B cell (primary cell): ENCODE measurements around the gene KIF20B. TPM values are rescaled to one million over a fixed set of nuclear protein-coding genes. Genes with fewer than 3 reads are reported as not detected.

ENCODE experiments used
- ATAC-seq: fragments of 200-7000 bp; cut with Tn5 transposase; one replicate; pipeline ENCODE4 v1.10.0; 2021; ENCODE audit warnings: low read depth, mild to moderate bottlenecking, moderate number of reproducible peaks, moderate library complexity
- CTCF ChIA-PET: fragments of 350-600 bp; sonication (Branson Sonifier 250); formaldehyde crosslinking; loops from one replicate; lab custom pipeline; 2021; ENCODE audit warnings: antibody characterized with exemption, inconsistent platforms; lab: Charles Lee
- POLR2A ChIA-PET: fragments of 350-600 bp; sonication (Branson Sonifier 250); formaldehyde crosslinking; loops from one replicate; lab custom pipeline; 2021; ENCODE audit warnings: antibody characterized with exemption; lab: Charles Lee
- DNase-seq: peaks from one replicate; pipeline ENCODE4 v3.0.0; 2013
- H2AFZ ChIP-seq: 2 replicates; pipeline ENCODE4 v1.6.1; 2012; ENCODE audit warnings: mild to moderate bottlenecking, low read depth, low read length; ENCODE audit not compliant: insufficient read depth, poor library complexity, severe bottlenecking
- H3K27ac ChIP-seq, 2 donors: 1 replicate in 1 of 2; 2 replicates in 1 of 2; pipeline ENCODE4 v1.5.1; 2012 to 2013; ENCODE audit warnings: low read length in 2 of 2, mild to moderate bottlenecking in 2 of 2, moderate library complexity in 1 of 2
- H3K27me3 ChIP-seq, 4 experiments: fragments of 200-600 bp in 1 of 4; sonication (generic) in 1 of 4; replicated peaks in 1 of 4; 1 replicate in 2 of 4; 2 replicates in 2 of 4; pipeline versions ENCODE4 v1.6.1 to v1.7.0; 2013 to 2016; ENCODE audit warnings: low read length in 3 of 4, mild to moderate bottlenecking in 2 of 4, mixed read lengths in 1 of 4, moderate library complexity in 1 of 4; ENCODE audit not compliant: insufficient read depth in 4 of 4, control insufficient read depth in 3 of 4; ENCODE audit errors: control extremely low read depth in 1 of 4
- H3K36me3 ChIP-seq, 2 experiments: replicated peaks in 1 of 2; 1 replicate in 1 of 2; 2 replicates in 1 of 2; pipeline versions ENCODE4 v1.6.1 to v1.7.1; 2013; ENCODE audit warnings: low read length in 1 of 2; ENCODE audit not compliant: insufficient read depth in 2 of 2, control insufficient read depth in 1 of 2; ENCODE audit errors: control extremely low read depth in 1 of 2, extremely low read depth in 1 of 2
- H3K4me1 ChIP-seq, 2 donors: fragments of 200-600 bp in 1 of 2; sonication (generic) in 1 of 2; 1 replicate in 1 of 2; 2 replicates in 1 of 2; pipeline versions ENCODE4 v1.5.1 to v1.6.1; 2013 to 2017; ENCODE audit warnings: low read length in 2 of 2; ENCODE audit not compliant: control insufficient read depth in 2 of 2, insufficient read depth in 2 of 2
- H3K4me2 ChIP-seq: replicated peaks from 2 replicates; pipeline ENCODE3; 2012; ENCODE audit warnings: mild to moderate bottlenecking, low read depth, low read length; ENCODE audit not compliant: poor library complexity, severe bottlenecking
- H3K4me3 ChIP-seq, 5 experiments: fragments of 200-600 bp in 1 of 5; sonication (generic) in 1 of 5; 1 replicate in 3 of 5; 2 replicates in 2 of 5; pipeline versions ENCODE4 v1.5.1 to v1.7.0; 2011 to 2016; ENCODE audit warnings: low read length in 4 of 5, mild to moderate bottlenecking in 4 of 5, low read depth in 2 of 5, control low read depth in 1 of 5, moderate library complexity in 1 of 5; ENCODE audit not compliant: insufficient read depth in 1 of 5; ENCODE audit errors: control extremely low read depth in 1 of 5, extremely low read depth in 1 of 5
- H3K79me2 ChIP-seq: fragments of 200-600 bp; sonication (generic); one replicate; pipeline ENCODE4 v1.6.0; 2016; ENCODE audit warnings: low read length; ENCODE audit not compliant: control insufficient read depth, insufficient read depth
- H3K9ac ChIP-seq: fragments of 200-600 bp; sonication (generic); 2 replicates; pipeline ENCODE4 v1.6.1; 2017; ENCODE audit warnings: mild to moderate bottlenecking, low read length, moderate library complexity
- H3K9me3 ChIP-seq, 3 donors: one replicate each; pipeline versions ENCODE4 v1.6.1 to v1.7.1; 2013; ENCODE audit warnings: low read length in 2 of 3; ENCODE audit not compliant: control insufficient read depth in 2 of 3, insufficient read depth in 1 of 3; ENCODE audit errors: control extremely low read depth in 1 of 3
- H4K20me1 ChIP-seq: 2 replicates; pipeline ENCODE4 v1.6.0; 2012; ENCODE audit warnings: mild to moderate bottlenecking, low read length; ENCODE audit not compliant: insufficient read depth, control insufficient read depth, poor library complexity, severe bottlenecking
- H3K27ac Mint-ChIP-seq: one replicate; pipeline ENCODE4 v1.8.0; 2021; ENCODE audit warnings: mixed read lengths
- H3K27me3 Mint-ChIP-seq: one replicate; pipeline ENCODE4 v1.8.0; 2021; ENCODE audit warnings: mixed read lengths
- H3K4me1 Mint-ChIP-seq: one replicate; pipeline ENCODE4 v1.8.0; 2021; ENCODE audit warnings: mixed read lengths
- H3K4me3 Mint-ChIP-seq: one replicate; pipeline ENCODE4 v1.8.0; 2021; ENCODE audit warnings: mixed read lengths
- H3K9me3 Mint-ChIP-seq: one replicate; pipeline ENCODE4 v1.8.0; 2022; ENCODE audit warnings: mixed read lengths; ENCODE audit not compliant: insufficient read depth
- EZH2 ChIP-seq: IDR thresholded peaks from 2 replicates; pipeline ENCODE4 v1.6.1; 2012; ENCODE audit warnings: borderline replicate concordance, low read depth, mild to moderate bottlenecking, moderate library complexity, low read length; ENCODE audit not compliant: insufficient read depth, poor library complexity, severe bottlenecking
- WGBS: methylation state at CpG from one replicate; pipeline ENCODE4 v1.1.5; 2013; ENCODE audit warnings: missing lambda C conversion rate; ENCODE audit not compliant: insufficient coverage; 5-methylcytosine and 5-hydroxymethylcytosine counted together
- intact Hi-C: fragments of 100-400 bp; cut with micrococcal nuclease; formaldehyde crosslinking; loops from one replicate; pipeline ENCODE4 v1.10.0; 2022
- polyA plus RNA-seq: library from polyadenylated mRNA; depleted of rRNA; stranded (reverse); fragments of >200 nt; gene quantifications from 2 replicates; pipeline ENCODE4 v1.2.3, GENCODE V29; 2012
- total RNA-seq, 2 donors: library from RNA; stranded (reverse); fragments of 120-200 nt in 1 of 2; gene quantifications; 1 replicate in 1 of 2; 2 replicates in 1 of 2; pipeline versions ENCODE4 v1.2.3 to v1.2.4, GENCODE V29; 2013 to 2022
- TF ChIP-seq, protein P1 (sequence below): fragments of 200-600 bp; IDR thresholded peaks from one replicate; pipeline ENCODE4 v1.8.0; 2022; ENCODE audit warnings: antibody characterized with exemption, mild to moderate bottlenecking

Gene KIF20B
- total and polyA plus RNA-seq, 2 donors (not counting 1 experiment from before 2014, with no cell fraction given), result 1.6 to 24.6 TPM

DNA sequence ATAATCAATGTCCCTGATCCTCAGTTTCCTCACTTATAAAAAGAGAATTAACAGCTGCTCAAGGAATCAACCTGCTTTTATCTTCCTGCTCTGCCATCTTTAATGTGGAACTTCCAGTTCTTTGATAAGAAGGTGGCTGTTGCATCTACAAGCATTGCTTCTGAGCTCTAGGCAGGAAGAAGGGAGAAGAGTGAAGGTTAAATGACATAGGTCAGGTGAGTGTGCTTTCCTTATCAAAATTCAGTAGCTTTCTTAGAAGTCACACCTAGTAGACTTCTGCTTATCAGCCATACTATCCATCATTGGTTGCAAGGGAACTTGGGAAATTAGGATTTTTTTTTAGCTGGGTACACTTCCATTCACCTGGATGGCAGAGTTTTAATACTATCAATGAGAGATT lies 24.0 kb upstream of the KIF20B start:
- Histone ChIP-seq H3K4me2 (no peak overlapping the region), H3K79me2 (no peaks in the 10 kb centered on the region), H3K4me1 (peaks cover 0 to 8% of the 10 kb centered on the region in 2 donors), H3K9me3 (no peaks in the 10 kb centered on the region), H3K4me3 (no peak overlapping the region), H3K27me3 (no peaks in the 10 kb centered on the region), H3K9ac (no peak overlapping the region), H3K27ac (no peak overlapping the region), H2AFZ (no peak overlapping the region), H3K36me3 (no peaks in the 10 kb centered on the region), H4K20me1 (no peaks in the 10 kb centered on the region)
- Mint-ChIP-seq H3K4me1 (peaks cover 9% of the 10 kb centered on the region), H3K4me3 (no peak overlapping the region), H3K27me3 (peaks cover 5% of the 10 kb centered on the region), H3K27ac (no peak overlapping the region), H3K9me3 (no peaks in the 10 kb centered on the region)
- CTCF ChIA-PET, result no interaction called here
- intact Hi-C loops, result no loop called here
- ATAC-seq (no peak), DNase-seq (no peak)
- POLR2A ChIA-PET, result no interaction called here
- TF ChIP-seq, protein P1, sequence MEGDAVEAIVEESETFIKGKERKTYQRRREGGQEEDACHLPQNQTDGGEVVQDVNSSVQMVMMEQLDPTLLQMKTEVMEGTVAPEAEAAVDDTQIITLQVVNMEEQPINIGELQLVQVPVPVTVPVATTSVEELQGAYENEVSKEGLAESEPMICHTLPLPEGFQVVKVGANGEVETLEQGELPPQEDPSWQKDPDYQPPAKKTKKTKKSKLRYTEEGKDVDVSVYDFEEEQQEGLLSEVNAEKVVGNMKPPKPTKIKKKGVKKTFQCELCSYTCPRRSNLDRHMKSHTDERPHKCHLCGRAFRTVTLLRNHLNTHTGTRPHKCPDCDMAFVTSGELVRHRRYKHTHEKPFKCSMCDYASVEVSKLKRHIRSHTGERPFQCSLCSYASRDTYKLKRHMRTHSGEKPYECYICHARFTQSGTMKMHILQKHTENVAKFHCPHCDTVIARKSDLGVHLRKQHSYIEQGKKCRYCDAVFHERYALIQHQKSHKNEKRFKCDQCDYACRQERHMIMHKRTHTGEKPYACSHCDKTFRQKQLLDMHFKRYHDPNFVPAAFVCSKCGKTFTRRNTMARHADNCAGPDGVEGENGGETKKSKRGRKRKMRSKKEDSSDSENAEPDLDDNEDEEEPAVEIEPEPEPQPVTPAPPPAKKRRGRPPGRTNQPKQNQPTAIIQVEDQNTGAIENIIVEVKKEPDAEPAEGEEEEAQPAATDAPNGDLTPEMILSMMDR, result no peak
- no peak for TF ChIP-seq EZH2

DNA sequence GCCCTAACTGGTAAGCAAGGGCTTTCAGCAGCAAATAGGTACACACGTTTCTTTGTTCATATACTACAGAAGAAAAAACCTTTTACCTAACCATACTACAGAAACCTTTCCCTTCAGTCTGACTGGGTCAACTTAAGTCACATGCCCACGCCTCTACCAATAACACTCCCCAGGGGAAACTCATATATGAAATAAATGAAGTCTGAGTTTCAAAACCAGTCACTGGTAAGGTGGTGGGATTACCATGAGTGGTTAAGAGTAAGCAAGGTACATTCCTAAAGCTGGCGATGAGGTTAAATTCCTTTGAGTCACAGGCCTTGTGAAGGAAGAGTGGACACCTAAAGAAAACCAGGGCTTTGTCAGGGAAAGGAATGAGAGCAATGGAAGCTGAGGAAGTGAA lies 21.4 kb upstream of the KIF20B start:
- Histone ChIP-seq H3K9ac (no peak overlapping the region), H3K4me1 (no peaks in the 10 kb centered on the region), H2AFZ (no peak overlapping the region), H3K4me3 (no peak overlapping the region), H3K27me3 (no peaks in the 10 kb centered on the region), H4K20me1 (no peaks in the 10 kb centered on the region), H3K27ac (no peak overlapping the region), H3K79me2 (no peaks in the 10 kb centered on the region), H3K4me2 (no peak overlapping the region), H3K36me3 (no peaks in the 10 kb centered on the region), H3K9me3 (no peaks in the 10 kb centered on the region)
- H3K4me3 Mint-ChIP-seq, result no peak overlapping the region
- H3K27me3 Mint-ChIP-seq, result peaks cover 8% of the 10 kb centered on the region
- no peaks in the 10 kb centered on the region for H3K4me1 Mint-ChIP-seq
- intact Hi-C loops, result no loop called here
- ChIA-PET CTCF (no interaction called here), POLR2A (no interaction called here)
- ATAC-seq (no peak), DNase-seq (no peak)
- TF ChIP-seq EZH2, result no peak
- TF ChIP-seq, protein P1, result no peak
- no peak overlapping the region for H3K27ac Mint-ChIP-seq
- 100% methylated on average over 1 of the region's 3 CpGs for WGBS
- no peaks in the 10 kb centered on the region for H3K9me3 Mint-ChIP-seq
